Measurements from ENCODE around the gene SAMMSON.

SAMMSON gene

DNA sequence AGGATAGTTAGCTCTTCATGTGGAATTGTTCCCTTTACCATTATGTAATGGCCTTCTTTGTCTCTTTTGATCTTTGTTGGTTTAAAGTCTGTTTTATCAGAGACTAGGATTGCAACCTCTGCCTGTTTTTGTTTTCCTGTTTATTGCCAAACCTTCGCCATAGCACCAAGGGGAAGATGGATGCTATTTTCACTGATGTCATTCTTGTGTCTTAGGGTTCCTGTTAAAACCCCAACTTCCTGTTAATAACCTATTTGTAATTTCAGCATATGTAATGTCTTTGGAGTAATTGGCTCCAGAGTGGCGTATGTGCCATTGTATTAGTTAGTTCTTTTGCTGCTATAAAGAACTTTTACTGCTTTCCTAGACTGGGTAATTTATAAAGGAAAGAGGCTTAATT lies 10.8 kb downstream of the SAMMSON start:
- no peak for DNase-seq

DNA sequence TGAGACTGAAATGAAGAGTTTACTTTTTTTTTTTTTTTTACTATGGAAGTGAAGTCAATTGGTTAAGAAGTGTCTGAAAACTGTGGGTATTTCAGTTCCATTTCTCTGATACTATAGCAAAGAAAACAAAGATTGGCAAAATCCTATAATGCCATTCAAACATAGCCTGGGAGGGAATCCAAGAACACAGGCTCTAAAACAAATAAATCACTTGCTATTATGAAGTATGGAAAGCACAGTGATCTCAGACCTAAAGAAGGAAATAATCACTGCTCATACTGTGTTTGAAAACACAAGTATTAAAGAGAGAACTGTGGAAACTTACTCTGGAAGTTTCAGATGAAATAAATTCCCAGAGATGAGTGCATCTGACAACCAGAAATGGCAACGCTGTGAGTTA lies 12.0 kb downstream of the SAMMSON start:
- no peak for DNase-seq

DNA sequence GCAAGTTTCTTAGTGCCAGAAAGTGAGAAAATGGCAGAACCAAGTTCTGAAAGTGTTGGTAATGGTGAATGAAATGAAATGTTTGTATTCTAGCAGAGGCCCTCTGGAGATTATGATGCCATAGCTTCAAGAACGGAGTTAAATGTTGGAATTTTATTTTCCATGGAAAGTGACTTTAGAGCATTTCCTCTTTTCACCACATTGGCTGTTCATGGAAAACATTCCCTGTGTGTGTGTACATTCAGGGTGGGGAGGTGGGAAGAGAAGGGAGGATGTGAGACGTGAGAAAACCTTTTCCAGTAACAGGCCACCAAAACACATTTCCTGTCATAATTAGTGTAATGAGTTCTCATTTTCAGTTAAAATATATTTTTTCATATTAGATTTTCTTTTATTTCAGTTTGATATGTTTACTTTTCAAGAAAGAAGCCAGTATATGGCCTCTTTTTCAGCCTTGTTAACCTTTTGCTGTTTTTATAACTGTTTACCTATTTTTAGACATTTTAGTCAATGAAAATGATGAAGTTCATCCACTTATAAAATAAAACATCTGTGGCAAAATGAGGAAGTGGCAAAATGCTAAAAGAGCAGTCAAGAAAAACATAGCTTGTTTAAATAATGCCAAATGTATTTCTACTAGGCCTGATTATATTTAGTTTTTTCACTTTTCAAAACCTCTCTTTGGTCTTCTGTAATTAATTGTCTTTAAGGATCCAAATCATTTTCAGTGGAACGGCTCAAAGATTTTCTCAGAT lies 21.6 kb downstream of the SAMMSON start:
- DNase-seq: no peak

DNA sequence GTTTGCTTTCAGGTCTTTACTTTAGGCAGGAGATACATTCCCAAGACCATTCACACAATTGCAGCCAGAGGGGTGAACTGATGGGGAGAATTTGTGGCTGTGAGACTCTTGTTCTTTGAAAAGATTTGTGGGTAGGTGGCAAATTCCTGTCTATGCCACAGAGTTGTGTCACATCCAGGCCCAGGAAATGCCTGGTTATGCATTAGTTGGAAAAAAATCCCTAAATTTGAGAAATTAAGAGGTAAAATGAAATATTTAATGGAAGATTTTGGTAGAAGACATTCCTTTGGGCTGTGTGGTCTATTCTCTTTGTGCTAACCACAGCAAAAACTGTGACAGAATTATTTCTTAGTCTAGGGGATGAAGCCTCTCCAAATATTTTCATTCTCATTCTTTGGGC lies 28.8 kb downstream of the SAMMSON start:
- DNase-seq: no peak

DNA sequence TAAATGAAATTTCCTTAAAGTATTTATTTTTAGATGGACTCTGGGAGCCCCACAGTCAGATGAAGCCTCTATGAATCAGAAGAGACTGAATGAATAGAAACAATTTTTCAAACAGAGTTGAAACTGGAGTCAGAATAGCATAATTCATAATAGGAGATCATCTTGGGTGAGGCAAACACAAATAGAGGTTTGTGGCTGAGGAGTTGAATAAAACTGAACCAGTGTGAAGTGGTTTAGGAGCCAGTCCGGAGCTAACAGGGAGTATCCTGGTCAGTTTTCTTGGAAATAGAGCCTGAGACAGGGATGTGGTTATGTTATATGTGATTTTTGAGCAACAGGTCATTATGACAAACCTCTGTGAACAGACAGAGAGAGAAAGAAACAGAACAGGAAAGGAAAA lies 39.2 kb downstream of the SAMMSON start:
- no peak for DNase-seq

DNA sequence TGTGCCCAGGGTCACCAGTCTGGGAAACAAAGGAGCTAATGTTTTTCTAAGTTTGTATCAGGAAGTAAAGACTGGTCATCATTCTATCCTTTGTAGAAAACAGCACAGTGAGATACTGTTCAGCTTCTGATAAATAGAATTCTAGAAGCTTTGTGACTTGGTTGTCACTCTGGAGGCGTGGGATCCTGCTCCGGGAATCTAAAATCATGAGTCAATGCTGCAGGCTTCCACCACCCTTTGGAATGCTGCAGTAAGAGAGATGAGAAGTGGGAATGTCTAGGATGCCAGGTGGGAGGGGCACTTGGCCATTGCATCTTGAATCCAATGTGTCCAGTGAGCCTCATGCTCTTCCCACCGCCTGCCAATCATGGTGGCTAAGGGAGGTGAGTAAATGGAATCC lies 40.9 kb downstream of the SAMMSON start:
- DNase-seq: no peak

DNA sequence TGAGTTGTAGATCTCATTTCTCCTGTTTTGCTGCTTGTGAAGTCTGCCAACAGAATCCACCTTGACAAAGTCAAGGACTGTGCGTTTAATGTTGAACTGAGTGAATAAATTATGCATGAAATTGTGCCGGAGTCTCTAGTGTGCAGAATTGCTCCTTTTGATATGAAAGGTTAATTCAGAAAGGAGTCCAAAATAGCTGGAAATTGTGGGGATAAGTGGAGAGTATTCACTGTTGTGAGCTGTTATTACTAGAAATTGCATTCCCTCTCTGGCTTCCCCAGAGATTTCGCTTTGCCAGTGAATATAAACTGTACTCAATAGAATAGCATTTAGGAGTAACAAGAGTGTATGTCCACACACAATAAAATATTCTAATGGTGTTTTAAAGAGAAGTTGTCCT lies 43.1 kb downstream of the SAMMSON start:
- no peak for DNase-seq

DNA sequence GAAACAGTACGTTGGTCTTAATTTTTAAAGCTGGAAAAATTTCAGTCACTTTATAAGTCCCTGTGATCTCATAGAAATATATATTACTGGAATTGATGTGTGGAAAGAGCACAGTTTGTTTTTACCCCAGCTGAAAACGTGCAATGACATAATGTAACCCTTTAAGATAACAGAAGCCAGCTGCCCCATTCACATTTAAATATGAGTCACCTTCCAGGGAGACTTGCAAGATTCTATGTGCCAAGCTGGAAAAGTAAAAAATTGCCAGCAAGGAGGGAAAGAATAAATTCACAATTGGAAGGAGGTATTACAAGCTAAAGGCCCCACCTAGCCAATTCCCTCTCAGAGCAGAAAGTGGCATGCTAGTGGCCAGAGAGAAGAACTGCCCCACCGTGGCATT lies 50.2 kb downstream of the SAMMSON start:
- no peak for DNase-seq

DNA sequence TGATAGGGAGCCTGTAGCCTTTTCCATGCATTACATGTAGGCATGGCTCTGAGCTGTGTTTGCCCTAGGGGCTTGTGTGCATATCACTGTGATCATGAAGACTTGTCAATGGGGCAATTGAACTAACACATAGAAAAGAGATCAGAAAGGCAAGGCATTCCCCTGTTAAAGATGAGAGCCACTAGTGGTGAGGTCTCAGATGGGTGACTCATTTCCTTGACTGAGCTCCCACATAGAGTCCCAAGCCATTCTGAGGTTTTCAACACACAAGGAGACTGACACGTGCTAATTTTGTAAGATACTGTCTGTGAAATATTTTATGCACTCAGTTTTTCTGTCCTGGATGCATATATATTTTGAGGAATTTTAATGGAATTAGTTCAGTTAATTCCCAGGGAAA lies 53.8 kb downstream of the SAMMSON start:
- DNase-seq: no peak

DNA sequence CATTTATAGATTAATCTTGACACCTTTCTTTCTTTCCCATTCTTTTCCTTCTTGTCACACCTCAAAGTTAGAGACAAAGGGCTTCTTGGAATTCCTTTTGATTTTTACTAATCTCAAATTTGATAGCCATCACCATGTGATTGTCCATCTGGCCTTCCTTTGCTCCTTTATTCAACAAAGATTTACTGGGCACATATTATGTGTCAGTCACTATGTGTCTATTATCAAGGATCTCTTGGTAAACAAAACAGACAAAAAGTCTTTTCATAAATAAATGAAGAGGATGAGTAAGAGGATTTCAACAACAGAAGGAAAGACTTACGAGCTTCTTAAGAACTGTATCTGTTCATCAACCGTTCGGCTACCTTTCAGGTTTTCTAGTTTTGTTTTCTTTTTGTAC lies 56.5 kb downstream of the SAMMSON start:
- no peak for DNase-seq

DNA sequence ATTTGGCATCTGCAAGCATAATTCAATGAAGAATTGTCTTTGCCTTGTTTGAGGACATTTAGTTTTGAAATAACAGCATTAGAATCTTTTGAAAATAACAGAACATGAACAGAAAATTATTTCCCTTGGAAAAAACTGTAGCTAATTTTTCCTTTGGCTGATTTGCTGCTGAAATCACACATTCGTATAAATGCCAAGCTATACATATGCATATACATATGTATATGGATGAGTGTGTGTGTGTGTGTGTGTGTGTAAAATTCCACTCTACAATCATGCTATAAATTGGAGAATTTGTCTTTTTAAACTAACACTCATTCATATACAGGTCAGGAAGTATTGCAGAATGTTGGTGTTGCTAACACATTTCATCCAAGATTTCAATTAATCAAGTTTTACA lies 57.9 kb downstream of the SAMMSON start:
- DNase-seq: no peak

DNA sequence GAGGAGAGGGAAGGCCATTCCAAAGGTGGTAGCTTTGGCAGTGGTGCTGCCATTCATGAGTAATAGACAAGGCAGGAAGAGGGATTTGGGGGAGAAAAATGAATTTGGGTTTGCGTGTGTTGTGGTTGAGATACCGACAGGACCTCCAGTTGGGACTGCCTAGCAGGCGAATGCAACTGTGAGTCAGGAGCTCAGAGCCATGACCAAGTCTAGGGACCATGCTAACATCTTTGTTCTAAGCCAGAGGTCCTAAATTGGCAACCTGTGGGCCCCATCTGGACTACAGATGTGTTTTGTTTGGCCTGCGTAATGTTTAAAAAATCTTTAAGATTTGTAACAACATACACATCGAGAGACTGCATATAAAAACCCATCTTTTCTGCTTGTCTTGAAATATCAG lies 61.6 kb downstream of the SAMMSON start:
- DNase-seq: no peak

DNA sequence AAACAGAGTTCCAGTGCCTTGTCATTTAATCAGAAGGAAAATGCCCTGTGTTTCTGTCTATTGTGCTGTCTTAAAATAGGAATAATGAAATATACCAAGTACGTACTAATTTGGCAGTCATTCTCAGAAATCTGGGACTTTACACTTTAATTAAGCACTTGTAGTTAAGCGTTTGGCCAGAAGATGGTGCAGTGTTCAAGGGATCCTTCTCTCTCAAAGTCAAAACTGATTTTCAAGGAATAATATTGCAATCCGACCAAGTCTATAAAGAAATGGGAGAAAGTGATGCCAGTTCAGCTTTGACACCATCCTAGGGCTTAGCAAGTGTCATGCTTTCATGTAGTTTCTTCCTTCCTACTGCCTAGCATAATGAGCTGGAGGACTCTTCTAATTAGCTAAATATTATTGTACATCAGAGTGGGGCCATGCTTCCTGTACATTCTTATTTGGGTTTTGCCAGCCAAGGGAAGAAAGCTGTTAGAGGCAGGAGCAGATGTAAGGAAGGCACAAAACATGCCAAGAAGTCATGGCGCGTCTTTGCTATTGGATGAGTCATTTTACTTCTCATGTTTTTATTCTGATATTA lies 64.8 kb downstream of the SAMMSON start:
- DNase-seq: peak in 10 of 58 donors; percentile 1 to 45 (median 8)

DNA sequence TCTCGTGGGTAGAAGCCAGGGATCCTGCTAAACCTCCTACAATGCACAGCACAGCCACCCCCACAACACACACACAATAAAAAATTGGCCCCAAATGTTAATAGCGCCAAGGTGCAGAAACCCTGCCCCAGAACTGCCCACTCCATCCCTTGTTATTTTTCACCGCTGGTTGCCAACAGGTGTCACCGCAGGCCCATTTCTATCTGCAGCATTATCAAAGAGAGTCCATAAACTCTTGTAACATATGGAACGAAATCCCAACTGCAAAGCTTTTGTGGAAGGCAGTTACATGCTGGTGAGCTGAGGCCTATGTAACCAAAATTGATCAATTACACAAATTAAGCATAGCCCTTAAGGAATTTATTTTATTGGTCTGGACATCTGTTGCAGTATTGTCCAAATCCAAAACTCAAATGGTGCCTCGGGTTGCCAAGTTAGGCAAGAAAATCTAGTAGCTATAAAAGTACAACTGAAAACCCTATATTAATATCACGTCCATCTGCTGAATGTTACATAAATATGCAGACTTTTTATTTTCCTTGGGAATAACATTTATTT lies 66.2 kb downstream of the SAMMSON start:
- peak in 4 of 58 donors; percentile 1 to 13 (median 11) for DNase-seq

DNA sequence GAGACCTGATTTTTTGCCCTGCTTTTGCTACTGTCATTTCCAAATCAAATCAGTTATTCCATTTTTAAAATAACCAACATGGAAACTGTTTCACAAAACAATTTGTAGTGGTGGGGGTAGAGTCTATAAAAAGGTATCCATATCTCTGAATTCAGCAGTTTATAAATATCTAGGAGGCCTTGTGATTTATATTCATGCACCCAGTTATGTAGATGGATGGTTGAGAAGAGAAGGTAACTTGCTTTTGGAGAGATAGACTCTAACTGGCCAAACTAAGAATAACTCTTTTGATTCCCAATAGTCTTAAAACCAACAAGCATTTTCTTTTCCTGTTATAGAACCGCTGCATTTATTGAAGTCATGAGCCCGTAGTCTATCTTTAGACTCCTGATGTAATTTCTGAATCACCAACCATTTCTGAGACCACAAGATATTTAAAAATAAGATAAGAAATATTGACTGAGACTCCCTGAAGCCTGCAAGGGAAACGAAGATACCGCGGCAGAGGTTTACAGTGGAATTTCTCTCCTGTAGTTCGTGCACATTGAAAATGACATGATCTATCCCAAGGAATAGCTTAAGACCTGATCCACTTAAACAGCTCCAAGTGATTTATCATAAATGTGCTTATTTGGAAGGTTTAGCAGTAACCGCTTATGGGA lies 68.5 kb downstream of the SAMMSON start:
- no peak for DNase-seq

DNA sequence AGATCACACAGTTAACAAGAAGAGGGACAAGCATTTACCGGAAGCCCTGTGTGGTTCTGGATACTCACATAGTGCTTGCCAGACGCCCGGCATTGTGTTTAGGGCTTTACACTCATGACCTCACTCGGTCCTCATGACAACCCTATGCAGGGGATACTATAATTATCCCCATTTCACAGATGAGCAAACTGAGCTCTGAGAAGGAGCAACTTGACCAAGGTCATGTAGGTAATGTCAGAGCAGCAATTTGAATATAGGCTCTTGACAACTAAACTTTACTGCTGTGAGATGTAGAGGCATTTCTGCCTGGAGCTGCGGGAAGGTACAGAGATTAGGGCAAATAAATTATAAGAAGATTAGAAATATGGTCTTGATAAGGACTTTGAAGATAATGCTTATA lies 70.0 kb downstream of the SAMMSON start:
- DNase-seq: no peak

DNA sequence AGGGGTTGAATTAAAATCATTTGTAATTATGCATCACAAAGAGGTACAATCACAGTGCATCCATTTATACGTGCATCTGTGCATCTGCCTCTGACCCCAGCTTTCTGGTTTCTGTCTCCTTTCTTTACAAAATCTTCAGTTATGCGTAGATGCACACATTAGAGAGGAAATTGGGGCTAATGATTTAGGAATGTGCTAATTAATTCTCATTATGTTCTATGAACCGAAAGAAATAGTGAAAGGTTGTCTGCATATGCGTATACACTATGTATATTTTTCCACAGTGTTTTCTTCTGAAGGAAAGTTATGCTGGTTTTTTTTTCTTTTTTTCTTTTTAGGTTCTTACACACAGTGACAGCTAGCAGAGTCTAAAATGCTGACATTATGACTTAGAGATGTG lies 71.6 kb downstream of the SAMMSON start:
- no peak for DNase-seq

DNA sequence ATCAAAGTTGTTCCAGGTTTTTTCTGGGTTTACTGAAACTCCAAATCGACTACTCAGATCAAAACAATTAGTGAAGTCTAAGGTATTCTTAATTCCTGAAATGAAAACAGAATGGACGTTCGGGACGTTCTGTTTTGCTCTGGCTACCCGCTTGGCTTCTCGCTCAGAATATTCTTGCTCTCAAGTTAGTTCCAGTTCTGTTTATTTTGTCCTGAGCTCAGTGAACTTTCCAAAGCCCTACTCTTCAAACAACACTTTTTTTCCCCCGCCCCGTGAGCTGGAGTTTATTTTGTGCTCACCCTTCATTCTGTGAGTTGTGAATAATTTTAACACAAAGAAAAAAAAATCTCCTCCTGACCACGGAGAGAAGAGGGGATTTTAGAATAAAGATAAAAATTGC lies 72.6 kb downstream of the SAMMSON start:
- no peak for DNase-seq

DNA sequence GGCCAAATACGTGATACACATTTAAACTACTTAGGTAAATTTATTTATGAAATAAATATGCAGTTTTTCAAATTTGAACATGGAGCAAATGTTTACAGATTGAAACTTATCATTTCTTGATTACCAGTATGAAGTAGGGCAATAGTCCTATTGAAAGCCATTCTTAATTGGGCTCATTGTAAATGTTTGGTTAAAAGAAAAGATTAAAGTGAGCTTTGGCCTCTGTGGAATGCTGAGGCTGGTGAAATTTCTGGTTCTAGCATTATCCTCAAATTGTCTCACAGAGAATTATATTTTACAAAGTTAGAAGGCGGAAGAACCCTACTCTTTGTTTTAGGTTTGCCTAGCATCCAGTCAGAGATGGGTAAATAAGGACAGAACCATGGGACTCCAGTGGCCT lies 73.2 kb downstream of the SAMMSON start:
- DNase-seq: no peak

DNA sequence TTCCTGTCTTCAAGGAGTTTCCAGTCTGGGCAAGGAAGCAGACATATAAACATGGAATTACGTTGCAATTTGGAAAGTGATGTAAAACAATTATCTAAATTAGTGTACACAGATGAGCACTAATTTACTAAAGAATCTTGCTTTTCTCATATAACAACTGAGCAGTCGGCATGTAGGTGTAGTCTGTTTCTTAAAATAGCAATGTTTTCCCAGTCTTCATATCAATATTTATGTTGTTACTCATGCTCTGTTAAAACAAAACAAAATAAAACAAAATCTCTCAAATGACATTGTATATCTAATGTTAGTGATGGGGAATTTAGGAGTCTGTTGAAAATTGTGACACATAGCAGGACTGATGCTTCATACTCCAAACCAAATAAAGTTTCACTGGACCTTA lies 75.6 kb downstream of the SAMMSON start:
- no peak for DNase-seq

DNA sequence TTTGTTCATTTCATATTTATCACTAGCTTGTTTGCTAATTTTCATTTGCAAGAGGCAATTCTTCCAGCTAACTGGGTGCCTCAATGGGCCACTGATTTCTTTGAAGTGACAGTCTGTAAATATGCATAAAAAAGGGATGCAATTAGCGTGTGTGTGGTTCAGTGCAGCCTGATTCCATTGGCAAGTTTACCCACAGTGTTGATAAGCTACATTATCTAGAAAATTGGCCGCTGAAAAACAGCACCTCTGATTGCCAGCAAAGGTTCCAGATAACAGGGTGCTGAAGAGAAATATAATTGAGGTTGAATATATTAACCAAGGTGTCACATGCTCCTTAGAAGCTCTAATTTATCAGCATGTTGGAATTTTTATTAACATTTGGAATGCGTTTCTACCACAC lies 76.9 kb downstream of the SAMMSON start:
- DNase-seq: no peak

DNA sequence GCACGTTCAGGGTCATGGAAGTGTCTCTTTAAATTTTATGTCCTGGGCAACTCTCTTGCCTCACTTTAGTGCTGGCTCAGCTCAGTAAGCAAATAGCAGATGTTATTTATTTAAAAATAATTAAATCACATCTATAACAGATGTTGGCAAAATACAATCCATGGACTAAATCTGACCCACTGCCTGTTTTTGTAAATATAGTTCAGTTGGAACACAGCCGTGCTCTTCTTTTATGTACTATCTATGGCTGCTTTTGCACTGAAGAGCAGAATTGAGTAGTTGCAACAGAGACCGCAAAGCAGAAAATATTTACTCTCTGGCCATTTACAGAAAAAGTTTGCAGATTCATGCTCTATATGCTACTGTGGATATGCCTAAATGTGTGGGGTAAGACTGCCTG lies 79.2 kb downstream of the SAMMSON start:
- DNase-seq: no peak

DNA sequence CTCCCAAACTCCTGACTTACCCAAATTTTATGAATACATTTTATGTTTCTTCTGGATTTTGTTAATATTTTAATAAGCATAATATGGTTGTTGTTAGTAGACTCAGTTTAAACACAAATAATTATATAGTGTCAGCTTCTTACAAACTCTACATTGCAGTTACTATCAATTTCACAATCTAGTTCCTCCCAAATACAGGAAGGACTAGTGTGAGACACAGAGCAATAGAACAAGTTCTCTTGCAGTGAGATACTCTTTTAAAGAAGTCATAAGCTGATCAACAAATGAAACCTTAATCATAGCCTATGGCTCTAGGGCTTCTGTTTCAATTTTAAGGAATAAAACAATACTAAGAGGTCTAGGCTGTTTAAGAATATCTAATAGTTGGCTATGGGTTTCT lies 86.1 kb downstream of the SAMMSON start:
- no peak for DNase-seq
